SK-N-MC (cell line): ENCODE data around the gene EGLN1.

ENCODE experiments used
- DNase-seq: peaks from one replicate; pipeline ENCODE4 v3.0.0-alpha.2; 2011; ENCODE audit warnings: low read depth, low spot score
- H3K27ac ChIP-seq: fragments of 200-600 bp; sonication (generic); 2 replicates; pipeline ENCODE4 v1.5.1; 2016; ENCODE audit warnings: mixed run types
- H3K36me3 ChIP-seq: fragments of 200-600 bp; sonication (generic); 2 replicates; pipeline ENCODE4 v1.6.1; 2017; ENCODE audit warnings: antibody characterized with exemption, low read length, mixed read lengths; ENCODE audit not compliant: insufficient read depth
- H3K4me3 ChIP-seq: fragments of 200-600 bp; sonication (generic); 2 replicates; pipeline ENCODE4 v1.5.1; 2016
- H3K9ac ChIP-seq: fragments of 200-600 bp; sonication (generic); 2 replicates; pipeline ENCODE4 v1.8.0; 2017; ENCODE audit warnings: mixed run types, mixed read lengths; ENCODE audit not compliant: insufficient read length
- H3K9me3 ChIP-seq: fragments of 200-600 bp; sonication (generic); 2 replicates; pipeline ENCODE4 v1.6.1; 2017; ENCODE audit warnings: low read depth, mild to moderate bottlenecking, antibody characterized with exemption, low read length, moderate library complexity, mixed read lengths
- EZH2 ChIP-seq: fragments of 200-600 bp; sonication (generic); IDR thresholded peaks from one replicate; pipeline ENCODE4 v1.6.1; 2017; ENCODE audit warnings: antibody characterized with exemption
- FOXP2 ChIP-seq: optimal IDR thresholded peaks from 2 replicates; pipeline ENCODE3; 2011; ENCODE audit warnings: mild to moderate bottlenecking, moderate library complexity; ENCODE audit not compliant: insufficient read depth; ENCODE audit errors: extremely low read length, control extremely low read depth
- POLR2AphosphoS5 ChIP-seq: IDR thresholded peaks from 2 replicates; pipeline ENCODE4 v1.6.1; 2012; ENCODE audit warnings: mild to moderate bottlenecking, low read depth, low read length, borderline replicate concordance

Gene EGLN1

DNA sequence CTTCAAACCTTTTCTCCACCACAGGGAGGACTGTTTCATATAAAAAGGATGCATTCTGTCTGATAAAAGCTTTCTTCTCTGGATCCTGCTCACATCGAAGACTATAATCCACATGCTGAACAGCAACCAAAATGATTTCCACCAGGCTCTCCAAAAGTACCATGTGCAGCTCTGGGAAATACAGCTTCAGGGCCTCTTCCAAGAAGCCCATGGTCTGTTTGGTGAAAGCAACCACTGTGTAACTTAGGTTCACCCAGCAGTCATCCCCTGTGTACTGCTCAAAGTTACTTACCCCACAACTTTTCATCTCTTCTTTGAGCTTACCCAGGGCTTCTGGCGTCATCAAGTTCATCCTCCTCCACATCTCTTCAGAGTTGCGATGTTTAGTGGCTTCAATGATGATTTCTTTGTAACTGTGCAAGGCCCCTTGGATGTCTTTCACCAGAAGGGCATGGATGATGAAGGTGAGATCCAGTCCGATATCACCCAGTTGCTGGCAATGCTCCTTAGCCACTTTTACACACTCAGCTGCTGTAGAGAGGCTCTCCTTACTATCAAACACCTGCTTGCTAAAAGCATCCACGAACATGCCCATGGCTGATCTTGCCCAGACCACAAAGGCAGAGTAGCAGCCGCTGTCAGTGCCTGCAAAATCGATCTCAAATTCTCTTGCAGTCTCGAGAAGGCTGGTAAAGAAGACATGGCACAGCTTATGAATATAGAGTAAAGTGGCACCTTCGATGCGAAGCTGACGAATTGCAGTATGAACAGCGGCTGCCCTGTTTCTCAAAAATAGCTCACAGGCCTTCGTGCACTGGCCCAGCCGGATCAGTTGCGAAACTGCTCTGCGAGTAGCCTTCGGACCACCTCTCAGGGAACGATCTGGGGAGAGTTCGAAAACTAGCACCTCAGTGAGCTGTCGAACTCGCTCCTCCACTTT, 86.2 kb downstream of the EGLN1 start:
- H3K9me3 ChIP-seq = no peaks in the 10 kb centered on the region
- H3K36me3 ChIP-seq = peaks cover 12% of the 10 kb centered on the region
- TF ChIP-seq EZH2 (no peak), FOXP2 (no peak), POLR2AphosphoS5 (no peak)
- no peak overlapping the region for H3K27ac ChIP-seq
- peak overlapping the region; percentile 86 for H3K4me3 ChIP-seq
- no peak for DNase-seq
- peak overlapping the region; percentile 89 for H3K9ac ChIP-seq

DNA sequence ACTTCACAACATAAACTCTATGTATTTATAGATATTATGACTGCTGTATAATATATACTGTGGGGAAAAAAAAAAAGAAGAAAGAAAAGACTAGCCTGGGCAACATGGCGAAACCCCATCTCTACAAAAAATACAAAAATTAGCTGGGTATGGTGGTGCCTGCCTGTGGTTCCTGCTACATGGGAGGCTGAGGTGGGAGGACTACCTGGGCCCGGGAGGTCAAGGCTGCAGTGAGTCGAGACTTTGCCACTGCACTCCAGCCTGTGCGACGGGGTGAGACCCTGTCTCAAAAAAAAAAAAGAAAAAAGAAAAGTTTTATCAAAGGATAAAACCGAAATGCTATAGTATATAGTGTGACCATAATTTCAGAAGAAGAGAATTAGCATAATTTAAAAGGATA, 87.1 kb downstream of the EGLN1 start:
- H3K4me3 ChIP-seq = peak overlapping the region; percentile 86
- no peak overlapping the region for H3K27ac ChIP-seq
- peaks cover 4% of the 10 kb centered on the region; the same call in 1 of the 2 replicates for H3K36me3 ChIP-seq
- DNase-seq = no peak
- H3K9ac ChIP-seq = peak overlapping the region; percentile 89
- H3K9me3 ChIP-seq = no peaks in the 10 kb centered on the region
- TF ChIP-seq EZH2 = no peak
- TF ChIP-seq POLR2AphosphoS5 = no peak
- TF ChIP-seq FOXP2 = no peak

DNA sequence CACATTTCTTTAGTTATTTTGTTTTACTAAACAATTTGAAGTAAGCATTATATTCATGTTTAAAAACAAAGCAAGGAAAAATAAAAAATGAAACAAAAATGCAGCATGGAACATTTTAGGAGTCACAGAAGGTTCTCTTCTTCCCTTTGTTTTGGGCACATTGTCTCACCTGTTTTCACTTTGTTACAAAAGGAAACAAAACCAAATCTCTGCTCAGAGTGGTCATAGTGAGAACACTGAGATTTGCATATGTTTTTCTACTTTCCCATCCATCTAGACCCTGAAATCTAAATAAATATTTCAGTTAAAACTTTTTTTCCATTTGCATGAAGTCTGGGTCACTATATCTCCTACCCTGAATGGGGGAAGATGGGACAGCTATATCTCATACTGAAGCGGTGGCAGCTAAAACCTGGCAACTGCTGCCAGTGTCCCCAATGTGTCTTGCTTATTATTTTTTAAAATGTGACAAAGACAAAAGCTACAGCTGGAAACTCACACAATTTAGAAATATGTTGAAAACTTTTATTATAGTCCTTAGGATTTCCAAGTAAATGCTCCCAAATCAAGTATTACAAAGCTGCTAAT, 87.9 kb downstream of the EGLN1 start:
- peak overlapping the region; percentile 89 for H3K9ac ChIP-seq
- TF ChIP-seq POLR2AphosphoS5 (no peak), FOXP2 (no peak), EZH2 (no peak)
- peaks cover 4% of the 10 kb centered on the region; the same call in 1 of the 2 replicates for H3K36me3 ChIP-seq
- no peaks in the 10 kb centered on the region for H3K9me3 ChIP-seq
- no peak overlapping the region for H3K27ac ChIP-seq
- no peak for DNase-seq
- peak overlapping the region; percentile 86 for H3K4me3 ChIP-seq

DNA sequence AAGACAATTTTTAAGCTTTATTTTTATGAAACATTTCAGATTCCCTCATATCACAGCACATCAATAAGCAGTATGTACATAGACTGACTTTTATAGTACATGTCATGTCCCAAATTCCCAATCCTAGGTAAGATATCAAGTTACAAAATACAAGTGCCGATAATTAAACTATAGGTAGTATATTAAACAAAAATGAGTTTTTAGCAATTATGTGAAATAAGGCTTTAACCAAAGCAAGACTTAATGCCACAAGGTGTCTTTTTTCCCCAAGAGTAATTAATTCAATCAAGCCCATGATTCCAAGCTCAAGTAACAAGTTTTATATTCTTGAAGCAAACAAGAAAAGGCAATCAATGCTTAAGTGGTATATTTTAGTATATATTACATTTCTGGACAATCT, 89.3 kb downstream of the EGLN1 start:
- H3K36me3 ChIP-seq = peaks cover 4% of the 10 kb centered on the region; the same call in 1 of the 2 replicates
- H3K4me3 ChIP-seq = peak overlapping the region; percentile 86
- H3K27ac ChIP-seq = no peak overlapping the region
- TF ChIP-seq FOXP2 = no peak
- TF ChIP-seq POLR2AphosphoS5 = no peak
- TF ChIP-seq EZH2 = no peak
- H3K9ac ChIP-seq = peak overlapping the region; percentile 89
- H3K9me3 ChIP-seq = no peaks in the 10 kb centered on the region
- DNase-seq = no peak

DNA sequence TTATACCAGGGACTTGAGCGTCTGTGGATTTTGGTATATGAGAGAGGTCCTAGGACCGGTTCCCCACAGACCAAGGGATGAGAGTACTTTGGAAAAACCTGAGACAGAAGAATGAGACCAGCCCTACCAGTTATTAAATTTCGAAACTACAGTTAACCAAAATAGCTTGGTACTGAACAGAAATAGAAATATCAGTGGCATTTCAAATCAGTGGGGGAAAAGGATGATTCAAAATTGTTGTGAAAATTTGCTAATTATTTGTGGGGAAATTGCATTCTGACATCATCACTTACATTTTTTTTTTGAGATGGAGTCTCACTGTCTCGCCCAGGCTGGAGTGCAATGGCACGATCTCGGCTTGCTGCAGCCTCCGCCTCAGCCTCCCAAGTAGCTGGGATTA, 92.6 kb downstream of the EGLN1 start:
- Histone ChIP-seq H3K4me3 (no peak overlapping the region), H3K9ac (no peak overlapping the region), H3K9me3 (no peaks in the 10 kb centered on the region), H3K27ac (no peak overlapping the region), H3K36me3 (peaks cover 4% of the 10 kb centered on the region; the same call in 1 of the 2 replicates)
- no peak for DNase-seq
- no peak for TF ChIP-seq POLR2AphosphoS5
- TF ChIP-seq EZH2 = no peak
- TF ChIP-seq FOXP2 = no peak

- Histone ChIP-seq H3K9me3 (no peaks in the 10 kb centered on the region), H3K27ac (no peak overlapping the region)
Observed at GRCh38 chr1:231327617-231328016, 94.5 kb downstream of the EGLN1 start.

GRCh38 chr1:231326248-231326647, 95.8 kb downstream of the EGLN1 start:
- Histone ChIP-seq H3K9ac (no peak overlapping the region), H3K27ac (no peak overlapping the region), H3K9me3 (no peaks in the 10 kb centered on the region), H3K36me3 (no peaks in the 10 kb centered on the region), H3K4me3 (no peak overlapping the region)
- DNase-seq = no peak
- TF ChIP-seq FOXP2 (no peak), POLR2AphosphoS5 (no peak), EZH2 (no peak)

More at GRCh38 chr1:231327617-231328016, 94.5 kb downstream of the EGLN1 start:
- no peak for TF ChIP-seq FOXP2
- no peak for TF ChIP-seq EZH2
- TF ChIP-seq POLR2AphosphoS5 = no peak
- H3K4me3 ChIP-seq = no peak overlapping the region
- H3K9ac ChIP-seq = no peak overlapping the region
- no peak for DNase-seq
- no peaks in the 10 kb centered on the region for H3K36me3 ChIP-seq

GRCh38 chr1:231324660-231325059, 97.4 kb downstream of the EGLN1 start:
- no peak overlapping the region for H3K9ac ChIP-seq
- no peak overlapping the region for H3K4me3 ChIP-seq
- no peaks in the 10 kb centered on the region for H3K9me3 ChIP-seq
- DNase-seq = no peak
- no peaks in the 10 kb centered on the region for H3K36me3 ChIP-seq
- TF ChIP-seq EZH2 = no peak
- no peak overlapping the region for H3K27ac ChIP-seq
